DND-41 (cell line): ENCODE results near the gene PEA15.

Experiments
- ATAC-seq: fragments of 200-7000 bp; cut with Tn5 transposase; 3 replicates; pipeline ENCODE4 v1.9.1; 2021; ENCODE audit warnings: low read depth; ENCODE audit not compliant: insufficient read depth
- DNase-seq: peaks from one replicate; pipeline ENCODE4 v3.0.0-alpha.2; 2020
- H2AFZ ChIP-seq: 2 replicates; pipeline ENCODE4 v1.6.0; 2012; ENCODE audit warnings: low read depth, low read length
- H3K27ac ChIP-seq: 2 replicates; pipeline ENCODE4 v1.5.1; 2012; ENCODE audit warnings: low read length, inconsistent platforms
- H3K27me3 ChIP-seq: fragments of 200-600 bp; sonication (generic); 2 replicates; pipeline ENCODE4 v1.6.0; 2012; ENCODE audit warnings: low read length, mild to moderate bottlenecking, inconsistent platforms; ENCODE audit not compliant: insufficient read depth, poor library complexity
- H3K36me3 ChIP-seq: 2 replicates; pipeline ENCODE4 v1.5.1; 2012; ENCODE audit warnings: low read length, inconsistent platforms; ENCODE audit not compliant: insufficient read depth
- H3K4me1 ChIP-seq: 2 replicates; pipeline ENCODE4 v1.5.1; 2012; ENCODE audit warnings: mild to moderate bottlenecking, low read length; ENCODE audit not compliant: insufficient read depth
- H3K4me2 ChIP-seq: 2 replicates; pipeline ENCODE4 v1.6.0; 2012; ENCODE audit warnings: mild to moderate bottlenecking, moderate library complexity, low read length, inconsistent platforms; ENCODE audit not compliant: insufficient read depth
- H3K4me3 ChIP-seq, 2 experiments: fragments of 200-600 bp in 1 of 2; shearing (Covaris generic) in 1 of 2; 2 replicates each; pipeline ENCODE4 v1.5.1; 2012 to 2016; ENCODE audit warnings: inconsistent platforms in 2 of 2, low read length in 2 of 2, mild to moderate bottlenecking in 2 of 2, low read depth in 1 of 2, moderate library complexity in 1 of 2
- H3K79me2 ChIP-seq: 2 replicates; pipeline ENCODE4 v1.6.0; 2012; ENCODE audit warnings: low read length, inconsistent platforms; ENCODE audit not compliant: insufficient read depth
- H3K9ac ChIP-seq: 2 replicates; pipeline ENCODE4 v1.6.0; 2012; ENCODE audit warnings: low read depth, mild to moderate bottlenecking, inconsistent platforms, low read length, moderate library complexity
- H3K9me3 ChIP-seq: 2 replicates; pipeline ENCODE4 v1.5.1; 2012; ENCODE audit warnings: low read length, moderate library complexity, mild to moderate bottlenecking, inconsistent platforms; ENCODE audit not compliant: insufficient read depth, severe bottlenecking
- H4K20me1 ChIP-seq: 2 replicates; pipeline ENCODE4 v1.6.0; 2012; ENCODE audit warnings: low read length; ENCODE audit not compliant: insufficient read depth
- EZH2 ChIP-seq: IDR thresholded peaks from 3 replicates; pipeline ENCODE4 v1.6.1; 2012; ENCODE audit warnings: borderline replicate concordance, low read depth, mild to moderate bottlenecking, moderate library complexity, low read length, inconsistent platforms; ENCODE audit not compliant: severe bottlenecking
- TF ChIP-seq, protein P1 (sequence below): IDR thresholded peaks from 2 replicates; pipeline ENCODE4 v1.5.1; 2012; ENCODE audit warnings: borderline replicate concordance, low read length, moderate library complexity, mild to moderate bottlenecking; ENCODE audit not compliant: poor library complexity, severe bottlenecking; ENCODE audit errors: extremely low read depth

Gene PEA15

DNA sequence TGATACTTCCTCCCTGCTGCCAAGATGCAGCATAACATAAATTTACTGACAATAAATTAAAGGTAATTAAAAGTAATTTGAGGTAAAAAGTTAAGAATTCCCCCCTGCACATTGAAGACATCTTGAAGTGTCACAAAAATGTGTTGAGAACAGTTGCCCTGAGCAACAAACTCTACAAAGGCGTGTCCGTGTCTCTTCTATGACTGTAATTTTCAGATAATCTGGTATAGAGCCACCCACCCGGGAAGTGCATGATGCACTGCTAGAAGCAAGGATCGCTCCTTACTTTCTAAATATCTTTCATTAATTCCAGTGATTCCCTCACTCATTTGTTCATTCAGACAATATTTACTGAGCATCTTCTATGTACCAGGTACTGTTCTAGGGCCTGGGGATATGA is 25.8 kb upstream of the PEA15 start:
- Histone ChIP-seq H4K20me1 (no peaks in the 10 kb centered on the region), H3K36me3 (no peaks in the 10 kb centered on the region), H3K79me2 (no peaks in the 10 kb centered on the region), H3K27ac (no peak overlapping the region), H2AFZ (no peak overlapping the region), H3K4me3 (no peak overlapping the region), H3K4me1 (no peaks in the 10 kb centered on the region), H3K9me3 (no peaks in the 10 kb centered on the region), H3K4me2 (no peak overlapping the region), H3K9ac (no peak overlapping the region), H3K27me3 (peaks cover 29% of the 10 kb centered on the region)
- DNase-seq (no peak), ATAC-seq (no peak)
- TF ChIP-seq, protein P1, sequence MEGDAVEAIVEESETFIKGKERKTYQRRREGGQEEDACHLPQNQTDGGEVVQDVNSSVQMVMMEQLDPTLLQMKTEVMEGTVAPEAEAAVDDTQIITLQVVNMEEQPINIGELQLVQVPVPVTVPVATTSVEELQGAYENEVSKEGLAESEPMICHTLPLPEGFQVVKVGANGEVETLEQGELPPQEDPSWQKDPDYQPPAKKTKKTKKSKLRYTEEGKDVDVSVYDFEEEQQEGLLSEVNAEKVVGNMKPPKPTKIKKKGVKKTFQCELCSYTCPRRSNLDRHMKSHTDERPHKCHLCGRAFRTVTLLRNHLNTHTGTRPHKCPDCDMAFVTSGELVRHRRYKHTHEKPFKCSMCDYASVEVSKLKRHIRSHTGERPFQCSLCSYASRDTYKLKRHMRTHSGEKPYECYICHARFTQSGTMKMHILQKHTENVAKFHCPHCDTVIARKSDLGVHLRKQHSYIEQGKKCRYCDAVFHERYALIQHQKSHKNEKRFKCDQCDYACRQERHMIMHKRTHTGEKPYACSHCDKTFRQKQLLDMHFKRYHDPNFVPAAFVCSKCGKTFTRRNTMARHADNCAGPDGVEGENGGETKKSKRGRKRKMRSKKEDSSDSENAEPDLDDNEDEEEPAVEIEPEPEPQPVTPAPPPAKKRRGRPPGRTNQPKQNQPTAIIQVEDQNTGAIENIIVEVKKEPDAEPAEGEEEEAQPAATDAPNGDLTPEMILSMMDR = no peak
- TF ChIP-seq EZH2 = no peak

DNA sequence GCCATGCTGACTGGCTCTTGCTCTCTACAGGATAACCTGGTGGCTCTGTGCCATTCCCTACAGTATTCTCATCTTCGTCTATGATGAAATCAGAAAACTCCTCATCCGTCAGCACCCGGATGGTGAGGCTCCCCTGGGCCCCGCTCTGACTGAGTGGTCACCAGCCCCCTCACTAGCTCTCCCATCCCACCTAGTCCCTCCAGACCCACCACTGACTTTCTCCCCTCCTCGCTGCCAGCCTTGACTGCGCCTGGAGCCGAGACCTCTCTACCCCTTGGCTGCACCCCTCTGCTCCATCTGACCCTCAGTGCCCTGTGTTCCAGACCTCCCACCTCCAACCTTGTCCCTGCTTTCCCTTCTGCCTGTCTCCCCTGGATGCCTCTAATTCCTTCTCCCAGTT is 18.9 kb upstream of the PEA15 start:
- H2AFZ ChIP-seq = no peak overlapping the region
- TF ChIP-seq, protein P1 = no peak
- no peak for TF ChIP-seq EZH2

DNA sequence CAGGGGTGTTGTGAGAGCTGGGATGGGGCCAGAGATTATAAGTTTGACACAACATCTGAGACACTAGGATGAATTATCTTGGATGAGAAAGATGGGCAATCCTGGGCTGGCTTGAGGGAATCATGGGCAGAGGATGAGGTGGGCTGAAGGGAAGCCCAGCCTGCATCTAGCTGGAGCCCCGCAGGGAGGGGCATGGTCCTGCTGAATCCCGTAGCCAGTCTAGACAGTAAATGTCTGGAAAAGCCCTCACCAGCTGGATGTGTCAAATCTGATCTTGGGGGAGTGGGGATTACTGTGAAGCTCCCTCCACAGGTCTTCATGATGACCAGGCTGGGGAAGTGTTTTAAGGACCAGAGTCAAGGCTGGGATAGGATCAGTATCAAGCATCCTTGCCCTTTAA is 18.5 kb upstream of the PEA15 start:
- Histone ChIP-seq H3K27ac (no peak overlapping the region), H4K20me1 (no peaks in the 10 kb centered on the region), H3K4me3 (no peak overlapping the region), H2AFZ (no peak overlapping the region), H3K9me3 (no peaks in the 10 kb centered on the region), H3K36me3 (no peaks in the 10 kb centered on the region), H3K4me1 (no peaks in the 10 kb centered on the region), H3K9ac (no peak overlapping the region), H3K27me3 (peaks cover 8% of the 10 kb centered on the region), H3K4me2 (no peak overlapping the region), H3K79me2 (no peaks in the 10 kb centered on the region)
- TF ChIP-seq, protein P1 = no peak
- TF ChIP-seq EZH2 = no peak
- DNase-seq (no peak), ATAC-seq (no peak)

More for the DNA sequence above, 18.9 kb upstream of the PEA15 start:
- ATAC-seq (no peak), DNase-seq (no peak)
- Histone ChIP-seq H3K9ac (no peak overlapping the region), H3K27me3 (peaks cover 8% of the 10 kb centered on the region), H3K9me3 (no peaks in the 10 kb centered on the region), H3K79me2 (no peaks in the 10 kb centered on the region), H3K27ac (no peak overlapping the region), H3K36me3 (no peaks in the 10 kb centered on the region), H3K4me2 (no peak overlapping the region), H3K4me3 (no peak overlapping the region), H4K20me1 (no peaks in the 10 kb centered on the region), H3K4me1 (no peaks in the 10 kb centered on the region)

DNA sequence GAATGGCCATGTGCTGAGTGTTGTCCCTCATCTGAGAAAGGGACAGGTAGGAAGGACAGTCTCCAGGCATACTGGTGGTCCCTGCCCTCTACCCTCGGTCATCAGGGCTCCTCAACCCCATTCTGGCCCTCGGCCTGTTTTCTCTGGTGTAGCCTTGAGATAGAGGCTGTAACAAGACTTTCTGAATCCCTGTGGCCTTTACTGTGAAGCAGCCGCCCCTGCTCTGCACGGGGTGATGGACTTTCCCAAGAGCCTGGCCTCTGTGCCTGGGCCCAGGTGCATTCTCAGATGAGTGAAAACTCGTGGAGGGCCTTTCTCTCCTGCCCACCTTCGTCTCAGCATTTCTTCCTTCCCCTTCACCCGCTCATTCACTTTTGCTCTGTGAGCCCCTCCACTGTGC is 17.8 kb upstream of the PEA15 start:
- H3K9ac ChIP-seq = no peak overlapping the region
- no peaks in the 10 kb centered on the region for H3K4me1 ChIP-seq
- H3K36me3 ChIP-seq = no peaks in the 10 kb centered on the region
- TF ChIP-seq, protein P1 = no peak
- H3K79me2 ChIP-seq = no peaks in the 10 kb centered on the region
- DNase-seq = no peak
- H2AFZ ChIP-seq = no peak overlapping the region
- no peak for ATAC-seq
- no peak overlapping the region for H3K27ac ChIP-seq
- no peak overlapping the region for H3K4me3 ChIP-seq
- H4K20me1 ChIP-seq = no peaks in the 10 kb centered on the region
- H3K4me2 ChIP-seq = no peak overlapping the region
- no peaks in the 10 kb centered on the region for H3K9me3 ChIP-seq
- peaks cover 8% of the 10 kb centered on the region for H3K27me3 ChIP-seq
